ENCODE measurements around the gene PIGQ. TPM values are rescaled to one million over a fixed set of nuclear protein-coding genes. Genes with fewer than 3 reads are reported as not detected.
"Not testable (repeated sequence)": the region's sequence is repeated elsewhere in the genome, so short reads cannot be mapped to it uniquely, and the experiment has no call there.

Gene PIGQ
- total RNA-seq, 1 donor from 2014 or later: 68.9 TPM

DNA sequence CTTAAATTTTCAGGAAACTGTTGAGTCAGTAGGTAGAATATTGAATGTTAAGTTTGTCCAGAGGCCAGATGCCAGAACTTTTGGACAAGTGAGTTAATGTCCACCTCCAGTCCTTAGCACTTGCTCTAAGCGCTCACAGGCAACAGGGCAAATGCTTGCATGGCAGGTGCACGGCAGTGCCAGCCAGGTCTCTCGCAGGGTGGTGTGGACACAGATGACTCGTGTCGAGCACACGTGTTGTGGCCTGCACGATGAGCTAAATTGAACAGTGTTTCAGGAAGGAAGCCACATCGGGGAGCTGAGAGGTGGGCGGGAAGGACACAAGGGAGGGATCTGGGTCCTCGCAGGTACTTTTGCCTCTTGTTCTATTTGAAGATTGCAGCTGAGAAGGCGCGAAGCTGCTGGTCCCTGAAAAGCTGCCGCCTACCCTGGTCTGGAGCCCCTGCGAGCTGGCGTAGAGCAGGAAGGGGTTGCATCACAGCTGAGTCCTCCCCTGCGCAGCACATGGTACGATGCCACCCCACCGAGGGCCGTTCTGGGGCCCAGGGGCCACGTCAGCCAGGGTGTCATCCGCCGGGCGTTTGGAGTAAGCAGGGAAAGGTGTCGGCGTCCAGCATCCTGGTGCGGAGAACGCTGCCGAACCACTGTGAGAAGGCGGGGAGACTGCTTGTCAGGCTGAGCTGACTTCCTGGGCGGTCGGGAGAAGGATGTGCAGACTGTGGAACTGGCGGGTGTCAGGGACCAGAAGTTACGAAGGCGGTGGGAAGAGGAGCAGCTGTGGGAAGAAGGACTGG, 26.4 kb downstream of the PIGQ start:
- TF ChIP-seq, protein P1, sequence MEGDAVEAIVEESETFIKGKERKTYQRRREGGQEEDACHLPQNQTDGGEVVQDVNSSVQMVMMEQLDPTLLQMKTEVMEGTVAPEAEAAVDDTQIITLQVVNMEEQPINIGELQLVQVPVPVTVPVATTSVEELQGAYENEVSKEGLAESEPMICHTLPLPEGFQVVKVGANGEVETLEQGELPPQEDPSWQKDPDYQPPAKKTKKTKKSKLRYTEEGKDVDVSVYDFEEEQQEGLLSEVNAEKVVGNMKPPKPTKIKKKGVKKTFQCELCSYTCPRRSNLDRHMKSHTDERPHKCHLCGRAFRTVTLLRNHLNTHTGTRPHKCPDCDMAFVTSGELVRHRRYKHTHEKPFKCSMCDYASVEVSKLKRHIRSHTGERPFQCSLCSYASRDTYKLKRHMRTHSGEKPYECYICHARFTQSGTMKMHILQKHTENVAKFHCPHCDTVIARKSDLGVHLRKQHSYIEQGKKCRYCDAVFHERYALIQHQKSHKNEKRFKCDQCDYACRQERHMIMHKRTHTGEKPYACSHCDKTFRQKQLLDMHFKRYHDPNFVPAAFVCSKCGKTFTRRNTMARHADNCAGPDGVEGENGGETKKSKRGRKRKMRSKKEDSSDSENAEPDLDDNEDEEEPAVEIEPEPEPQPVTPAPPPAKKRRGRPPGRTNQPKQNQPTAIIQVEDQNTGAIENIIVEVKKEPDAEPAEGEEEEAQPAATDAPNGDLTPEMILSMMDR (IDR thresholded peaks at IDR 0.05): no peak
- DNase-seq (peak; percentile 42), ATAC-seq (no peak)
- no peak overlapping the region for H3K4me3 ChIP-seq
- no peaks in the 10 kb centered on the region for H3K9me3 ChIP-seq
- H3K27ac ChIP-seq: no peak overlapping the region
- no peaks in the 10 kb centered on the region for H3K27me3 ChIP-seq (ENCODE audit: low read depth)
- intact Hi-C loops (cut with DNase I): no loop called here
- H3K4me1 ChIP-seq: peaks cover 57% of the 10 kb centered on the region
- peaks cover 23% of the 10 kb centered on the region for H3K36me3 ChIP-seq

DNA sequence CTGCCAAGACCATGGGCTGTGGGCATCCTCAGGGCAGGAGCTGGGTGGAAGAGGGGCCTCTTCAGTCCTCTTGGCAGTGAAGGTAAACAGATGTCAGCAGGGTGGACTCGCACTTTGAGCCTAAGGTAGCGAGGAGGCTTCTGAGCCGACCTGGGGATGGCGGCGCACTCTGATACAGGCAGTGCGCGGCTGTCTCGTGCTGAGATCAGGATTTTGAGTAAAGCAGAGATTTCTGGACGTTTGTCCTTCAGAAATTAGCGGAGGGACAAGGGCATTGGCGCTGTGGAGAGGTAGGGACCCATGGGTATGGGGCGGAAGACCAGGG, 26.9 kb downstream of the PIGQ start:
- peaks cover 25% of the 10 kb centered on the region for H3K36me3 ChIP-seq
- H3K4me3 ChIP-seq: no peak overlapping the region
- TF ChIP-seq, protein P1 (IDR thresholded peaks at IDR 0.05): no peak
- no peak for DNase-seq
- no peak overlapping the region for H3K27ac ChIP-seq
- H3K4me1 ChIP-seq: peaks cover 51% of the 10 kb centered on the region
- no peaks in the 10 kb centered on the region for H3K9me3 ChIP-seq
- no peaks in the 10 kb centered on the region for H3K27me3 ChIP-seq (ENCODE audit: low read depth)
- ATAC-seq: no peak
- intact Hi-C loops (cut with DNase I): no loop called here

DNA sequence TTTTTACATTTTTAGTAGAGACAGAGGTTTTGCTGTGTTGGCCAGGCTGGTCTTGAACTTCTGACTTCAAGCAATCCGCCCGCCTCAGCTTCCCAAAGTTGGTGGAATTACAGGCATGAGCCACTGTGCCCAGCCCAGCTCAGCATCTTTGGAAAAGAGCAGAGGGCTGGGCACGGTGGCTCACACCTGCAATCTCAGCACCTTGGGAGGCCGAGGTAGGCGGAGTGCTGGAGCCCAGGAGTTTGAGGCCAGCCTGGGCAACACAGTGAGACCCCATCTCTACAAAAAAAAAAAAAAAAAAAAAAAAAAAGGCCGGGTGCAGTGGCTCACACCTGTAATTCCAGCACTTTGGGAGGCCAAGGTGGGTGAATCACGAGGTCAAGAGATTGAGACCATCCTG, 27.9 kb downstream of the PIGQ start:
- ATAC-seq; intact Hi-C loops (cut with DNase I); H3K9me3 ChIP-seq; H3K27me3 ChIP-seq (ENCODE audit: low read depth); H3K27ac ChIP-seq; DNase-seq; H3K4me3 ChIP-seq: not testable (repeated sequence)
- H3K36me3 ChIP-seq: peaks cover 25% of the 10 kb centered on the region
- H3K4me1 ChIP-seq: peaks cover 41% of the 10 kb centered on the region

DNA sequence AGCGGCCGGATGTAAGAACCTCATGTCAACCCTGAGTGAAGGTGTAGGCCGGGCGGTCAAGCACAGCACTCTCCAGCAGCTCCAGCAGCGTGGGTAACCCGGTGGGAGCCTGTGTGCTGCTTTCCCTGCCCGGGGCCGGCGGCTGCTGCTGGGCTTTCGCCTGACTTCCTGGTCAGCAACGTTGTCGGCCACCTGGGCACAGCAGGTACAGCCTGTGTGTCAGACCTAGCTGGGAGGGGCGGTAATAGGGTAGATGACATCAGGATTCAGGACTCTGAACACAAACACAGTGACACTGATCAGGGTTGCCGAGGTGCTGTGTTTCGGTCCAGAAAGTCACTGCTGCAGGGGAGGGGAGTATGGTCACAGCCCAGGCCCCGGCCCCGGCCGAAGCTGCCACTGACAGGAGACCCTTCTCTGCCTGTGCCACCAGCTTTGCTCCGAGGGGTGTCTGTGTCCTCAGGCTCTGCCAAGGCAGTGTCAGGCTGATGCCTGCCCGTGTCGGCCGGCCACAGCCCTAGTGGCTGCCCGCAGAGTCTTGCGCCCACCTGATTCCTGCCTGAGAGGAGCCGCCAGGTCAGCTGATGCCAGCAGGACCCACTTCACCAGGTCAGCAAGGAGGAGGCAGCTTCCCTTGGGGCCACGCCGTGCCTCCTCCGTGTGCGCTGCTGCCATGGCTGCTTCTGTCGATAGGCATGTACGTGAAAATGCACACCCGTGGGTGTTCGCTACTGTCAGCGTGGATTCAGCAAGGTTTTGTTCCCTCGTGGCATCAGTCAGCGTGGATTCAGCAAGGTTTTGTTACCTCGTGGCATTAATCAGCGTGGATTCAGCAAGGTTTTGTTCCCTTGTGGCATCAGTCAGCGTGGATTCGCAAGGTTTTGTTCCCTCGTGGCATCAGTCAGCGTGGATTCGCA, 29.3 kb downstream of the PIGQ start:
- H3K9me3 ChIP-seq: no peaks in the 10 kb centered on the region
- intact Hi-C loops (cut with DNase I): no loop called here
- no peak for DNase-seq

DNA sequence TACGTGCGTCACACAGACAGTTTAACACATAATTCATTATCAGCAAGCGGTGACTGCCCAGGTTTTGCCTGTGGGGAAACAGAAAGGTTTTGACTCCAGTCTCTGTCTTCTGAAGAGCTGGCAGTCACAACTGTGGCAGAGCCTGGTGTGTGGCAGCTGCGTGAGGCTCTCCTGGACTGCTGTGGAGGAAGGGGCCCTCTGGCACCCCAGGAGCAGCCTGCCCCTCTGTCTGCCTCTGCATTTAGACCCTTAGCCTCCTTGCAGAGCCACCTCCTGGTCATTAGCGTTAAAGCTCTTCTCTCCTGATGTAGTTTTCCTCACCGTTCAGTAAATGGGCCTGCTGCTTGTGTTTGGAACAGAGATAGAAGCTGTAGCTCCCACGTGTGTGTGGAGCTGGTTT, 31.0 kb downstream of the PIGQ start:
- intact Hi-C loops (cut with DNase I): no loop called here
- H3K4me3 ChIP-seq: no peak overlapping the region
- no peaks in the 10 kb centered on the region for H3K27me3 ChIP-seq (ENCODE audit: low read depth)
- no peak for DNase-seq
- H3K36me3 ChIP-seq: peaks cover 25% of the 10 kb centered on the region
- no peak for ATAC-seq
- no peaks in the 10 kb centered on the region for H3K9me3 ChIP-seq
- peaks cover 10% of the 10 kb centered on the region for H3K4me1 ChIP-seq
- no peak overlapping the region for H3K27ac ChIP-seq
- TF ChIP-seq, protein P1 (IDR thresholded peaks at IDR 0.05): no peak

More for the DNA sequence above, 29.3 kb downstream of the PIGQ start:
- no peak overlapping the region for H3K4me3 ChIP-seq
- H3K36me3 ChIP-seq: peaks cover 25% of the 10 kb centered on the region
- TF ChIP-seq, protein P1 (IDR thresholded peaks at IDR 0.05): no peak
- peaks cover 27% of the 10 kb centered on the region for H3K4me1 ChIP-seq
- no peaks in the 10 kb centered on the region for H3K27me3 ChIP-seq (ENCODE audit: low read depth)
- H3K27ac ChIP-seq: no peak overlapping the region
- ATAC-seq: no peak

DNA sequence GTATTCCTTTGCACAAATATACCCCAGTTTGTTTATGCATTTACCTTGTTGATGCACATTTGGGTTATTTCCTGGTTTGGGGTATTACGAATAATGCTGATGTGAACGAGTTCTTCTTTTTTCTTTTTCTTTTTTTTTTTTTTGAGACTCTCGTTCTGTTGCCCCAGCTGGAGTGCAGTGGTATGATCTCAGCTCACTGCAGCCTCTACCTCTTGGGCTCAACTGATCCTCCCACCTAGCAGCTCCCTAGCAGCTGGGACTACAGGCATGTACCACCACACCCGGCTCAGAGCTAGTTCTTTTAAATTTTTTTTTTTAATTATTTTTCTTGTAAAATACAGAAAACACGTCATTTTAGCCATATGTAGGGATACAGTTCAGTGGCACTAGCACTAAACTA, 34.2 kb downstream of the PIGQ start:
- Histone ChIP-seq H3K27ac (no peak overlapping the region), H3K4me3 (no peak overlapping the region), H3K27me3 (ENCODE audit: low read depth) (no peaks in the 10 kb centered on the region), H3K36me3 (peaks cover 15% of the 10 kb centered on the region), H3K4me1 (no peaks in the 10 kb centered on the region), H3K9me3 (no peaks in the 10 kb centered on the region)
- ATAC-seq: no peak
- TF ChIP-seq, protein P1 (IDR thresholded peaks at IDR 0.05): no peak
- intact Hi-C loops (cut with DNase I): no loop called here
- no peak for DNase-seq

Measured in lower lobe of right lung (tissue), 2 donors.